Stimulated activated CD8-positive, alpha-beta memory T cell treated with anti-CD3 and anti-CD28 coated beads, Interleukin-15, amount 100 ng/mL, for 4 hours (primary cell): ENCODE data around the gene SPINT4.
"Not testable (repeated sequence)": the region's sequence is repeated elsewhere in the genome, so short reads cannot be mapped to it uniquely, and the experiment has no call there.

Source experiments
- DNase-seq, 2 donors: peaks; one replicate each; pipeline ENCODE4 v3.0.0-alpha.2; 2020; ENCODE audit warnings: low read depth in 2 of 2

The SPINT4 gene

DNA sequence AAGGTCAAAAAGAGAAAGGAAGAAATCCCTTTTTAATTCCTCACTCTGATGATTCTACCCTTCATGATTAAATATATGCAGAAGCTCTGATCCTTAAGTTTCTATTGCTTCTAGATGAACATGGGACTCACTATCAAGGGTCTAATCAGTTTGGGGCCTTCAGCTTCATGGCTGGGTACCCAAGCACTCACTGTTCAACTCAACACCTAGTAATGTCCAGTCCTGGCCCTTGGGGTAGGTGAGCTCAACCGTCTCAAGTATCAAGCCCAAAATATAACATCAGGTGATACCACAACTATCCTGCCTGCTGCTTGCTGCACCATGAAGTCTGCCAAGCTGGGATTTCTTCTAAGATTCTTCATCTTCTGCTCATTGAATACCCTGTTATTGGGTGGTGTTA is at the start of gene SPINT4:
Gene SPINT4 (plus strand): TSS at position 301 of the 400 bp plus-strand sequence. CDS start 21 bp downstream, at position 322.
- DNase-seq, result no peak

DNA sequence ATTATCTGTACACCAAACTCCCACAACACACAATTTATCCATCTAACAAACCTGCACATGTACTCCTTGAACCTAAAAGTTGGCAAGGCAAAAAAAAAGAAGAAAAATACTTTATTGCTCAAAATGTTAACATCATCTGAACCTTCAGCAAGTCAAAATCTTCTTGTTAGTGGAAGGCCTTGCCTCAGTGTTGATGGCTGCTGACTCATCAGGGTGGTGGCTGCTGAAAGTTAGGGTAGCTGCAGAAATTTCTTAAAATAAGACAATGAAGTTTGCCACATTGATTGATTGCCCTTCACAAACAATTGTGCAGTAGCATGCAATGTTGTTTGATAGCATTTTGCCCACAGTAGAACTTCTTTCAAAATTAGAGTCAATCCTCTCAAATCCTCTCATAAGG is 49.4 kb upstream of the SPINT4 start:
- DNase-seq, result no peak

GRCh38 chr20:45679650-45680049 is 42.5 kb upstream of the SPINT4 start:
- DNase-seq, result no peak

DNA sequence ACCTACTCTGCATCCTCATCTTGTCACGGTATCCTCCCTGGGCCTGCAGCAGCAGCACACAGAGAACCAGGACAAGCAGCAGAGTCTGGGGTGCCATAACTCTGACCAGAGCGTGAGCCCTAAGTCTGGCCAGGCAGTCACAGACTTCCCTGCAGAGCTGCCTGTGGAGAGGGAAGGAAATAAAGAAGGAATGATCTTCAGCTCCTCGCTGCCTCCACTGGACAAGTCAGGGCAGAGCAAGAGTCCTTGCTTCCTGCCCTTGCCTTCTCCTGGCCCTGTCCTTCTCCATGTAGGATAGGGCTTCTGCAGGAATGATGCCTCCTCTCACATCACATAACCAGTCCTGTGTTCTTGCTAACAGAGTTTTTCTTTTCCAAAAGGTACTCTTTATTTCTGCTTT is 36.3 kb upstream of the SPINT4 start:
- DNase-seq, result no peak

DNA sequence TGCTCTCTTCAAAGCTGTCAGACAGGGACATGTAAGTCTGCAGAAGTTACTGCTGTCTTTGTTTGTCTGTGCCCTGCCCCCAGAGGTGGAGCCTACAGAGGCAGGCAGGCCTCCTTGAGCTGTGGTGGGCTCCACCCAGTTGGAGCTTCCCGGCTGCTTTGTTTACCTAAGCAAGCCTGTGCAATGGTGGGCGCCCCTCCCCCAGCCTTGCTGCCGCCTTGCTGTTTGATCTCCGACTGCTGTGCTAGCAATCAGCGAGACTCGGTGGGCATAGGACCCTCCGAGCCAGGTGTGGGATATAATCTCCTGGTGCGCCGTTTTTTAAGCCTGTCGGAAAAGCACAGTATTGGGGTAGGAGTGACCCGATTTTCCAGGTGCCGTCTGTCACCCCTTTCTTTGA is 28.8 kb upstream of the SPINT4 start:
- DNase-seq, result not testable (repeated sequence)

- no peak for DNase-seq
Observed at GRCh38 chr20:45695496-45695895, 26.7 kb upstream of the SPINT4 start.

DNA sequence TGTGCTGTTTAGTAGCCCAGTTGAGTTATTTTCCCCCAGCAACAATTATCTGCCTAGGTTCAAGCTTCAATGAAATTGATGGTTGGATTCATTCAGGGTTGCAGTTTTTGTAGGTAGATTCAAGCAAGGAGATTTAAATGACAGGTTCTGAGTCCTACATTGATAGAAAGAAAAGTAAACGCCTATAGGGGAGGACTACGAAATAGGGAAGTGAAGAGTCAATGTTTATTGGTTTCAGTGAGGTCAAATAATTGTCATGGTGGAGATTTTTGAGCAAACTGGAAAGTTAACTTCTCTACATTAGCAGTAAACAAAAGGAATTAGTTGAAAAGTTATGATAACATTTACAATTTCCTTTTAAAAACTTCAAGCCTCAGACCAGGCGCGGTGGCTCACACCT is 21.0 kb upstream of the SPINT4 start:
- no peak for DNase-seq

GRCh38 chr20:45701873-45702272 is 20.3 kb upstream of the SPINT4 start, which contains the start of gene WFDC13:
Gene WFDC13 (plus strand): TSS chr20:45702038. CDS start chr20:45702124, 86 bp downstream.
- no peak for DNase-seq

- DNase-seq, result no peak
Observed at GRCh38 chr20:45704969-45705637, 17.0 kb upstream of the SPINT4 start, which contains the start of gene WFDC10B. Gene WFDC10B (minus strand): TSS chr20:45705019. CDS start chr20:45685992, 19,027 bp downstream.

DNA sequence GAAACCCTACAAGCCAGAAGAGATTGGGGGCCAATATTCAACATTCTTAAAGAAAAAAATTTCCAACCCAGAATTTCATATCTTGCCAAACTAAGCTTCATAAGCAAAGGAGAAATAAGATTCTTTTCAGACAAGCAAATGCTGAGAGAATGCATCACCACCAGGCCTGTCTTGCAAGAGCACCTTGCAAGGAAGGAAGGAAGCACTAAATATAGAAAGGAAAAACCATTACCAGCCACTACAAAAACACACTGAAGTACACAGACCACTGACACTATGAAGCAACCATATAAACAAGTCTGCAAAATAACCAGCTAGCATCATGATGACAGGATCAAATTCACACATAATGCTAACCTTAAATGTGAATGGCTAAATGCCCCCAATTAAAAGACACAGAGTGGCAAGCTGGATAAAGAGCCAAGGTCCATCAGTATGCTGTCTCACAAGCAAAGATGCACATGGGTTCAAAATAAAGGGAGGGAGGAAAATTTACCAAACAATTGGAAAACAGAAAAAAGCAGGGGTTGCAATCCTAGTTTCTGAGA is 5.9 kb upstream of the SPINT4 start:
- DNase-seq, result not testable (repeated sequence)

DNA sequence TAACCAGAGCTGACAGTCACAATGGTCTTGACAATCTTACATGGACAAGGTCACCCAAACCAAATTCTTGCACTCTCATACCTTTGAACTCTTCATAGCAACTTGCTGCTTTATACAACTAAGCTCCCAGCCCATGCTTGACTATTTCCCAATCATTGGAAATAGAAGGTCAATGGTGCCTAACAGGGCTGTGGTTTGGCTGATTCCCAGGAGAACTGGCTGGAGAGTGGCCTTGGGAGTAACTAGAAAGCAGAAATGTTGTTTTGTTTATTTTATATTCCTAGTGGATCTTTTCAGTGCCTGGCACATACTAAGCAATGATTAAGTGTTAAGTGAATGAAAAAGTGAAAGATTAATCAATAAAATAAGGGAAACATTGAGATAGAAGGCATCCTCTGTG is 3.0 kb downstream of the SPINT4 start:
- no peak for DNase-seq

DNA sequence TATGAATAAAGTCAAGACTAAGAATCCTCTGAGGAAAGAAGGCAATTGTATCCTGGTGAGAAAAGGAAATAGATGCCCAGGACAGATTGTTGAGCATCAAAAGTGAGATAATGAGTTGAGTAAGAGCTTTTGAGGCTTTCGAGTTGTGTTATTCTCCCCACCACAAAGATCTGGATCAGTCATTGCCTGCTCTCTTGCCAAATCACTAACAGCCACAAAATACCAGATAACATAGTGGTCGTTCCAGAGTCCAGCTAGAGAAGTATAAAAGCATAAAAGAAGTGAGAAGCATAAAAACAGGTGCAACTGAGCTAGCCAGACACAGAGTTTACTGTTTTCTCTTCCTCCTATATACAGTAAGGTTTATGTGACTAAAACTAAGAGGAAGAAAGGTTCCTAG is 4.9 kb downstream of the SPINT4 start:
- DNase-seq, result no peak

DNA sequence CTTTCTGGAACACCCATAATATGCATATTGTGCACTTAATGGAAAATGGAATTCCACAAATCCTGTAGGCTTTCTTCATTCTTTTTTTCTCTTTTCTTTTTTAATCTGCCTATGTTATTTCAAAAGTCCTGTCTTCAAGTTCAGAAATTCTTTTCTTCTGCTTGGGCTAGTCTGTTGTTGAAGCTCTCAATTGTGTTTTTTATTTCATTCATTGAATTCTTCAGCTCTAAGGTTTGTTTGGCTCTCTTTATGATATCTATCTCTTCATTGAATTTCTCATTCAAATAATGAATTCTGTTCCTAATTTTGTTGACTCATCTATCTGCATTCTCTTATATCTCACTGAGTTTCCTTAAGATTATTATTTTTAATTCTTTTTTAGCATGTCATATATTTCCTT is 10.1 kb downstream of the SPINT4 start:
- no peak for DNase-seq

GRCh38 chr20:45735552-45735951 is 13.4 kb downstream of the SPINT4 start:
- DNase-seq, result no peak

GRCh38 chr20:45735988-45736387 is 13.8 kb downstream of the SPINT4 start:
- no peak for DNase-seq

GRCh38 chr20:45742596-45742995 is 20.4 kb downstream of the SPINT4 start:
- no peak for DNase-seq

- no peak for DNase-seq
Observed at GRCh38 chr20:45745015-45745414, 22.9 kb downstream of the SPINT4 start.

DNA sequence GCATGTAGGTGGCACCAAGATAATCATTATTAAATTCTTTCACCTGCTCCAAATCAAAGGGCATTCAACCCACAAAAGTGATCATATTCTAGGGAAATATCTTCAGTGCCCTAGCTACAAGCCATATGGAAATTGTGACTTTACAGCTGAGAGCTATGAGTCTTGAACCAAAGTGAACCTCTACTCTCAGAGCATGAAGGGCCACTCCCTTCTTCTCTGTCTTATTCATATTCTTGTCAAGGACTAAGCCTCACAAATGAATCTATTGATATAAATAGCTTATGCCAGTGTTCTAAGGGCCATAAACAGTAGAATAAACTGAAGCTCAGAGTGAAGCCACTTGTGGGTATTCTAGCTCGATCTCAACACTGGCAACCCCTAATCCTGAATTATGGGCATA is 29.6 kb downstream of the SPINT4 start:
- no peak for DNase-seq

GRCh38 chr20:45752746-45753145 is 30.6 kb downstream of the SPINT4 start:
- DNase-seq, result no peak

DNA sequence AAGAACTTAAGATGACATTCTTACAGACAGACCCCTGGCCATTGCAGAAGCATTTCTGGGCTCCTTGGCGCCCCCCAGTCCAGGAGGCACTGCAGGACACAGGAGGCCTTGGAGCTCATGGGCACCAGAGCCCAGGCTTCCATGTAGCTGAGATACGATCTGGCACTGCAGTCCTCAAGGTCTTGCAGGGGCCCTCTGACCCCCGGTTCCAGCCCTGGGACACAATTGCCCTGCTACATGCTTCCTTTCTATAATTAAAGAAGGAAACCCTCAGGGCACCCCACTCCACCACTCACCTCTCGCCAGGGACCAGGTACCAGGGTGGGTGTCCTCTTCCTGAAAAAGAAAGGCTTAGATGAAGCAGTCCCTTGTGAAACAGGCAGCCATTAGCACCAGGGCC is 35.9 kb downstream of the SPINT4 start:
- no peak for DNase-seq

DNA sequence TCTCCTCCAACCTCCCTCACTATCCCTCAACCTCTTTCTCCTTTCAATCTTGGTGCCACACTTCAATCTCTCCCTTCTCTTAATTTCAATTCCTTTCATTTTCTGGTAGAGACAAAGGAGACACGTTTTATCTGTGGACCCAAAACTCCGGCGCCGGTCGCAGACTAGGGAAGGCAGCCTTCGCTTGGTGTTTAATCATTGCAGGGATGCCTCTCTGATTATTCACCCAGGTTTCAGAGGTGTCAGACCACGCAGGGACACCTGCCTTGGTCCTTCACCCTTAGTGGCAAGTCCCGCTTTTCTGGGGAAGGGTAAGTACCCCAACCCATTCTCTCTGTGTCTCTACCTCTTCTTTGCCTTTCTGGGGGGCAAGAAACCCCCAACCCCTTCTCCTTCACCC is 37.8 kb downstream of the SPINT4 start:
- DNase-seq, result not testable (repeated sequence)

DNA sequence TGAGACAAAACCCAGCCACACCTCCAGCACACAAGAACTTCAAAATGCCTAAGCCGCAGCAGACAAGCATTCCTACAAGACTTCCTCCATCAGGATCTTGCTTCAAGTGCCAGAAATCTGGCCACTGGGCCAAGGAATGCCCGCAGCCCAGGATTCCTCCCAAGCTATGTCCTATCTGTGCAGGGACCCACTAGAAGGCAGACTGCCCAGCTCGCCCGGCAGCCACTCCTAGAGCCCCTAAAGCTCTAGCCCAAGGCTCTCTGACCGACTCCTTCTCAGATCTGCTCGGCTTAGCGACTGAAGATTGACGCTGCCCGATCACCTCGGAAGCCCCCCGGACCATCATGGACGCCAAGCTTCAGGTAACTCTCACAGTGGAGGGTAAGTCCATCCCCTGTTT is 39.8 kb downstream of the SPINT4 start:
- DNase-seq, result not testable (repeated sequence)

- DNase-seq, result not testable (repeated sequence)
Observed at GRCh38 chr20:45764618-45765282, 42.6 kb downstream of the SPINT4 start.
